Measurements from ENCODE around the gene CD55.
A peak's percentile ranks its signal among the peaks of the same experiment; 100 is the strongest.

CD55 gene

DNA sequence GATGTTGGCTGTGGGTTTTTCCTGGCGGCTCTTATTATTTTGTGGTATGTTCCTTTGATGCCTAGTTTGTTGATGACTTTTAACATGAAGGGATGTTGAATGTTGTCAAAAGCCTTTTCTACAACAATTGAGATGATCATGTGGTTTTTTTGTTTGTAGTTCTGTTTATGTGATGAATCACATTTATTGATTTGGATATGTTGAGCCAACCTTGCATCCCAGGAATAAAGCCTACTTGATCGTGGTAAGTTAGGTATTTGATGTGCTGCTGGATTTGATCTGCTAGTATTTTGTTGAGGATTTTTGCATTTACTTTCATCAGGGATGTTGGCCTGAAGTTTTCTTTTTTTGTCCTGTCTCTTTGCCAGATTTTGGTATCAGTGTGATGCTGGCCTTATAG, 28.5 kb downstream of the CD55 start:
- no peak for DNase-seq (ENCODE audit: extremely low spot score, insufficient read length, low read depth)

DNA sequence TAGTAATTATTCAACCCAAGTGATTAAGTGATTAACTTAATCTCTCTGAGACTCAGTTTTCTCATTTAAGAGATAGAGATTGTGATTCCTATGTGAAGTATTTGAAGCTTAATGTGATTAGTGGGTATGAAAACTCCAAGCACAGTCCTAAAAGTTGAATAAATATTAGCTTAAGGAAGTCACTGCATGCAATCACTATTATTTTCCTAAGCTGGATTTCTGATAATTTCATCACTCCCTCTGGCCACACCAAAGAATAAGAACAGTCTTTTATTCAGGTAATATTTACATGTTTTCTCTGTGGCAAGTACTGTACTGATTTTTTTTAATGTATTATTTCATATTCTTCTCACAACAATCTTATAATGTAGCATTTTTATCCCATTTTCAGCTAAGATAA, 31.1 kb downstream of the CD55 start:
- DNase-seq (ENCODE audit: extremely low spot score, insufficient read length, low read depth): no peak
- no peak for FAIRE-seq

More for the DNA sequence above, 28.5 kb downstream of the CD55 start:
- no peak for FAIRE-seq

DNA sequence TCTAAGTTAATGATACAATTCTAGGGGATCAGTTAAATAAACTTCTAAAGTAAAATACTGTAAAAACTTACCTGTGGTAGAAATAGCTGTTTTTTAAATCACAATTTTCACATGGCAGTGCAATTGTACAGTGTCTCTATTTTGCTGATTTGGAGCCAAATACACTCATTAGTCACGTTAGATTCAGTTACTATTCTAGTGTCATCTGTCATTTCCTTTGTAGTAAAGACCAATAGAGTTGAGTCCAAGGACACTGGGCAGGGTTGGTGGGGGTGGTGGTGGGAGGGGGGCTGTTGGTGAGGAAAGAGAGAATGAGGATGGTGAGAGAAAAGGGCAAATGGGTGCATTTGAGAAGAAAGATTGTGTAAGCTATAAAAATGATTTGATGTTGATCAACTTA, 33.6 kb downstream of the CD55 start:
- DNase-seq (ENCODE audit: extremely low spot score, insufficient read length, low read depth): no peak
- no peak for FAIRE-seq

DNA sequence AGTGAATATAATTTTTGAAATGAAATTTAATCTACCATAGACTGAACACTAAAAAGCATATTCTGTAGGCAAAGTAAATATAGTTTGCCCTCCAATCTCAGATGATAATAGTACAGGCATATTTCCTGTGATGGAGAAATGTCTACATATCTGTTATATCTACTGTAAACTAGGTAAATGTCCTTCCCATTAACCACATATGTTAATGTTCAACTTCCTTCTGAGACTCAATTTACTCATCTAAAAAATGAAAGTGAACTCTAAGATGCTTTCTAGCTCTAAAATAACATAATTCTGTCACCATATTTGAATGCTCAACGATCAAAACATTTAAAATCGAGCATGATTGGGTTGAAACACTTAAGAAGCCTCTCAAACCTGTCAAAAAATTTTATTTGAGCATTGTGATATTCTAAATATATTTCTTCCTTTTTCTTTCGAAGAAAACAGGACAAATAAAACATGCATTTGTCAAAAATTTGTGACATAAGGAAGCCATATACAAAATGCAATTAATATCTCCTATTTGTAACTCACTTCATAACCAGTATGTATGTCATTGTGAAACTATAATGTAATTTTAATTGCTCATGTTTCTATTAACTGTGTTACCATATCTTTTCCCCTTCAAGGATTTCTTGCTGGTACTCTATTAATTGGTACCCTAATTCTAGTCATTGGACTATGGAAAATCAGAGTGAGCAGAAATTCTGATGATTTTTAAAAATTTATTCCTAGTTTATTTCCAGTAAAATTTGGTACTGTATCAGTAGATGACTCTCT, 34.2 kb downstream of the CD55 start:
- FAIRE-seq (peak; percentile 49), DNase-seq (ENCODE audit: extremely low spot score, insufficient read length, low read depth) (no peak)

DNA sequence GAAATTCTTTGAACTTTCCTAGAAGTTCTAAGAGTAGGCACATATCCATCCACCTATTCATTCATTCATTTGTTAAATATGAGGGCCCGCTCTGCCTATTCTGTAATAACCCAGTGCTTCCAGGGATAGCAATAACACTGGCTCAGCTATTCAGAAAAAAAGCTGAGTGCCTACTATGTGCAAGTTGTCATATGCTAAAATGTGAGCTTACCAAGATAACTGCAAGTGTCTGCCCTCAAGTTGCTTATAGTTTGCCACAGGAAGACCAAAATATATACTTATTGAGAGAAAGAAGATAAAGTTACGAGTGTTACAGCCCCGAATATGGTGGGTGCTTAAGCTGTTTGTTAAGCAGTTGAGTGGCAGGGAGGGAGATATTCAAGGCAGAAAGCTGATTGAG, 39.6 kb downstream of the CD55 start:
- FAIRE-seq (no peak), DNase-seq (ENCODE audit: extremely low spot score, insufficient read length, low read depth) (no peak)

DNA sequence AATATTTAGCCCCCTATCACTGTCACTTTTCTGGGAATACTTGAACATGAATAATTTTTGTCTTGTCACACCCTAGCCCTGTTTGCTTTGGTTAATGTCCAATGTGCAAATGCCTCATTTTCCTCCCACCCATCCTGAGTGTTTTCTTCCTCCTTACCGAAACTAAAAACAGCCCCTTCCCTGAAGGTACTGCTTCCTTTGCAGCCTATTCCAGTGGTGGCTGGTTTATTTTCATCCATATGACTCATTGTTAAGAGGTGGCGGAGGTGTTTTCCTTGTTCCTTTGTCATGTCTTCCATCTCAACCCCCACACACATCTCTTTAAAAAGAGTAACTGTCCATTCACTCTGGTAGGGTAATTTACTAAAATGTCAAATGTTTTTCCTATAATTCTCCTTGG, 40.4 kb downstream of the CD55 start:
- FAIRE-seq (no peak), DNase-seq (ENCODE audit: extremely low spot score, insufficient read length, low read depth) (no peak)

DNA sequence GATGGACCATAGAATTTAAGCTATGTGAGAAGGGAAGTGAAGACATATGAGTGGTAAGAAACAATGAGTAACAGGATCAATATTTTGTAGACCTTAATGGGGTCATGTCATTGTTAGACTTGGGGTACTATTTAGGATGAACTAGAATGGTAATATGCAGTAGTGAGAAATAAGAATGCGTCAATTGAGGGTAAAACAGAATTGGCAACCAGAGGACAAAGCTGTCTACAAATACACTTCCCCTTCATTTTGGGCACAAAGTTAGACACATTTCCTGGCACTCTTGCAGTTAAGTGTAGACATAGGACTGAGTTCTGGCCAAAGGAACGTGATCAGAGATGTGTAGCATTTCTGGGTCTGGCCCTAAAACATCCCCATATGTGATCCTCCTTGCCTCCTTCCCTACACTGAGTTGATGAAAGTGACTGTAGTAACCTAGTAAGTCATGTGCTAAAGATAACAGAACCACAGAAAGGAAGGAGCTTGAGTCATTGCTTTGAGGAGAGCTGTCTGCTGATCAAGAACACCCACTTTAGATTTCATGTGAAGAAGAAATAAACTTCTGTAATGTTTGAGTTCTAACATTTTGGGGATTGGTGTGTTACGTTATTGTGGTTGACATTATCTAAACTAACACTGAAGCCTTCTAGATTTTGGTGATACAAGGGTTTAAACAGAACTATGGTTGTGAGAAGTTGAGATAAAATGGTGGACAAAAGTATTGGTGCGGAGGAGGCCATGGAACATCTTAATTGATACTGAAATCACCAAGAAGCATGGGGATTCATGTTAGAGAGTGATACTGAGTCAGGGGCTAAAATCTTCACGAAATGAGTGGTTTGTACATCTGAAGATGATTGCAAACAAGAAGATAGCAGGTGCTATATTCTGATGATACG, 41.7 kb downstream of the CD55 start:
- DNase-seq (ENCODE audit: extremely low spot score, insufficient read length, low read depth): no peak
- FAIRE-seq: no peak

DNA sequence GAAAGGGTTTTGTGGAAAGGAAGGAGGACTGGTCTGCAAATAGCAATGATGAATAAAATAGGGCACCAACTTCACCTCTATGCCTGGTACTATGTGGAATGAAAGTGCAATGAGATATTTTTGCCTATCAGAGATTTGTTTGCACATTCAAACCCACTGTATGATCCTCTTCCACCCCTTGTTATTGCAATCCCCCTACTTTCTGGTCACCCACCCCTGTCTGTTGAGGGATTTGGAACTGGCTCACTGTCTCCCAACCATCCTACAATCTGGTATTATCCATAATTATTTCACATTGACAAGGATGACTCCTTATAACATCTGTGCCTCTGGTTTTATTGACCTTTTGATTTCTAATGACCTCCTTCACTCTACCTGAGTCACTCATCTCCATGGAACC, 42.4 kb downstream of the CD55 start:
- FAIRE-seq (no peak), DNase-seq (ENCODE audit: extremely low spot score, insufficient read length, low read depth) (no peak)

DNA sequence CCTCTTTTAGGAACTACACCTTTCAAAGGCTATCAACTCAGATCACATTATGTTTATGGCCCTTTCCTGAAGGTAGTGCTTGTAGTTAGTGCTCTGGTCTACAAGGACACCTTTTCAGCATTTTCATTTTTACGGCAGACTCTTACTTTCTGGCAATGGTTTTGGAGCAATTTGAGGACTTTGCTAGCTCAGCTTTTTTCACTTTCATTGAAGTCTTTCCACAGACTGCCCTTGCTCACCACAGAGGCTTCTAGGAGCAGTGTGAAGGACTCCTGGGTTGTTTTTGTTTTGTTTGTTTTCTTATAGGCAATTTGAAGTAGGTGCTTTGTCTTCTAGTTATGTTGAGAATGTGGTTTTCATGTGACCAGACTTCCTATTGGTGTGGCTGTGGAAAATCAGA, 43.1 kb downstream of the CD55 start:
- FAIRE-seq (no peak), DNase-seq (ENCODE audit: extremely low spot score, insufficient read length, low read depth) (no peak)

DNA sequence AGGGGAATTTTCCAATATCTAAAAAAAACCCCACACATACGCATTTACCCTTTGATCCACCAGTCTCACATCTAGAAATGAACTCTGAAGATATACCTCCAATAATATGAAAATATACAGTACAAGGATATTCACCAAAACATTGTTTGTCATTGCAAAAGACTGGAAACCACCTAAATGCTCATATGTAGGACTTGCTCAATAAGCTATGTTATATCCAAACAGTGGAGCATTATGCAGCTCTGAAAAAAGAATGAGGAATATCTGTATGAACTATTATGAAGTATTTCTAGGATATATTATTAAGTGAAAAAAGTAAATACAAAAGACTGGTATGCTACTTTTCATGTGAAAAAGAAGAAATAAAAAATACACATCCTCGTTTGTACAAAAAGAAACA, 43.6 kb downstream of the CD55 start:
- DNase-seq (ENCODE audit: extremely low spot score, insufficient read length, low read depth): no peak
- FAIRE-seq: no peak

DNA sequence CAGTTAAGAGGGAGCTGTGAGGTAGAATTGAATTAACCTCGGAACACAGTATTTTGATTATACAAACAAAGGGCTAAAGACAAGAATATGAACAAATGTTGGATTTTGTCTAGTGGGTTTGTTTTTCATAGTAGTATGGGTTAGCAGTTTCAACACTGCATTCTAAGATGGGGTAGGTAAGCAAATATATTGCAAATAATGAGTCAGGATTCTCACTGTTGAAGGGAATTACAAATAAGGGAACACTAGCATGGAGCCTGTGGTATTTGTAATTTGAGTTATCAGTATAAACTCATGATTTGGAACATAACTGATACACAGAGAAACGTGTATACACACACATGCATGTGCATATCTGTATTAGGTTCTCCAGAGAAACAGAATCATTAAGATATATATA, 44.5 kb downstream of the CD55 start:
- no peak for FAIRE-seq

DNA sequence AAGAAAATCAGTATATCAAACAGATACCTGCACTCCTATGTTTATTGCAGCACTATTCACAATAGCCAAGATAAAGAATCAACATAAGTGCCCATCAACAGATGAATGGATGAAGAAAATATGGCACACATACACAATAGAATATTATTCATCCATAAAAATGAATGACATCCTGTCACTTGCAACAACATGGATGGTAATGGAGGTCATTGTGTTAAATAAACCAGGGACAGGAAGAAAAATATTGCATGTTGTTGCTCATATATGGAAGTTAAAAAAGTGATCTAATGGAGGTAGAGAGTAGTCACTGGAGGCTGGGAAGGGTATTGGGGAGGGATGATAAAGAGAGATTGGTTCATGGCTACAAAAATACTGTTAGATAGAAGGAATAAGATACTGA, 67.2 kb downstream of the CD55 start:
- FAIRE-seq: no peak

More for the DNA sequence above, 44.5 kb downstream of the CD55 start:
- no peak for DNase-seq (ENCODE audit: extremely low spot score, insufficient read length, low read depth)

DNA sequence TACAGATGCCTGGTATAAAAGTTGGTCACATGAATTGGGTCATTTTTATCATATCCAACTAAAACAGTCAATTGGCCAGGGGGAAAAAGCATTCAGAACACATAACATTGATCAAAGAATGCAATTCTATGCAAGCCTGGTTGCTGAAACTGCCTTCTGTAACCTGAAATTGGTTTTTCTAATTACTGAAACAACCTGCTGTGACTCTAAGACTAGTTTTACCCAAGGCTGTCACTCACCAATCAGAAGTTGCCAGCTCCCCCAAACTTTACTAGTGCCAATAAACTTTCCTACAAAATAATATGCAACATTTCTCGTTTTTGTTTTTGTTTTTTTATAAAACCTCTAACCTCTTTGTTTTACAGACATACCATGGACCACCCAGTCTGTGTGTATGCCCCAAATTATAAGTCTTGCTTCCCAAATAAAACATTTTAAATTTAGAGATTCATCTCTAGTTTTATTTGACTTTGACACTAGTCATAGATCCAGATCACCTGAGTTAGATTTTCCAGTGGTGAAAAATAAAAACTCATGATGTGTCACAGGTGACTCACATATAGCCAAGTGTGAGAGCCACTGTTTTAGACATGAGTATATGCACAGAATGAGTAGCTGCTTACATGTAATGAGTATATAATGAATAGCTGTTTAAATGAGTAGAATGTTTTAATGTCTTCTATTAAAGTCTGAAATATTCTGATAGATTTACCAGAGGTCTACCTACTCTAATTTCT, 68.4 kb downstream of the CD55 start:
- FAIRE-seq (no peak), DNase-seq (ENCODE audit: extremely low spot score, insufficient read length, low read depth) (no peak)

More for the DNA sequence above, 67.2 kb downstream of the CD55 start:
- DNase-seq (ENCODE audit: extremely low spot score, insufficient read length, low read depth): no peak

DNA sequence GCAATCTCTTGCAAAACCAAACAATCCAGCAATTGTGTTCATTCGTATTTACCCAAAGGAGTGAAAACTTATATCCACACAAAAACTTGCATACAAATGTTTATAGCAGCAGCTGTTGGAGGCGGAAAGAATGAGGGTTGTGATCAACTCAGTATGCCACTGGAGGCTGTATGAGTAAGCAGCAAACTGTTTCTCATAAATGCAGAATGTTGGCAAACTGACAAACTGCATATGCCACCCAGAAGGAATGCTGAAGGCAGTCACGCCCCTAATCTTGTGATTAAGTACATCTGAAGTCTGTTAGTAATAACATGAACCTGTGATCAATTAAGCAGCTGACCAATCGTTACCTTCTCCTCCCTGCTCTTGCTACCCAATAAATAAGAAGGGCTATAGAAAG, 72.1 kb downstream of the CD55 start:
- FAIRE-seq: no peak
- DNase-seq (ENCODE audit: extremely low spot score, insufficient read length, low read depth): no peak

DNA sequence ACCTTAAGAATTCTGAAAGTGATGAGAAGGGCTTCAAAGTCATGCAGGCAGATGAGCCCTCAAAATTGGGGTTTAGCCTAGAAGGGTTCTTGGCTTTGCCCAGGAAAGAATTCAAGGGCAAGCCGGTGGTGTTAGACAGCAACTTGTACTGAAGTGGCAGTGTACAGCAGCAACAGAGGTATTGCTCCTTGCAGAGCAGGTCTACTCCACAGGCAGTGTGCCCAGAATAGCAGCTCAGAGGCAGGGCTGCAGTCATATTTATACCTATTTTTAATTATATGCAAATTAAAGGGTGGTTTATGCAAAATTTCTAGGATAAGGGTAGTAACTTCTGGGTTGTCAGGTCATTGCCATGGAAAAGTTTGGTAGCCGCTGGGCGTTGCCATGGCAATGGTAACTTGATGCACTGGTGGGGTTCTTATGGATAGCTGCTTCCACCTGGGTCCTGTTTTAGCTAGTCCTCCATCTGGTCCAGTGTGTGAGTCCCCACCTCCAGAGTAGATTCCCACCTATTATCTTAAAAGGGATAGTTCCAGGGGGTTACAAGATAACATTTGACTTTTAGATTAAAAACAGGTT, 74.8 kb downstream of the CD55 start:
- DNase-seq (ENCODE audit: extremely low spot score, insufficient read length, low read depth) (no peak), FAIRE-seq (no peak)

DNA sequence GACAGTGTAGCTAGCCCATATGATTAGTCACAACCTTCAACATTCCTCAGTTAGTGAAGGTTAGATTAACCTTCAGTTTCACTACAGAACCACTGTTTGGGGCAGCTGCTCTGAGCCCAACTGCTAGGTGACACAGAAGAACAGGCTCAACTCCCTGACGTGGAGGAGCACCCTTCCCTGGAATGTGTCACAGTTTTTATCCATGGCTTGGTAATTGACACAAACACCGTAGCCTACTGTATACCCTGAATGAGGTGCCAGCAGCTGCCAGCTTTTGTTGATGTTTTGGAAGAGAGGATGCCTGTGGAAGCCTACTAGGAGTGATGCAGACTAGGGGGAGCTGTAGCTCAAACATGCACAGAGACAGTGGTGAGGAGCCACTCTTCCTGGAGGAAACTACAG, 76.0 kb downstream of the CD55 start:
- FAIRE-seq: no peak
- DNase-seq (ENCODE audit: extremely low spot score, insufficient read length, low read depth): no peak

DNA sequence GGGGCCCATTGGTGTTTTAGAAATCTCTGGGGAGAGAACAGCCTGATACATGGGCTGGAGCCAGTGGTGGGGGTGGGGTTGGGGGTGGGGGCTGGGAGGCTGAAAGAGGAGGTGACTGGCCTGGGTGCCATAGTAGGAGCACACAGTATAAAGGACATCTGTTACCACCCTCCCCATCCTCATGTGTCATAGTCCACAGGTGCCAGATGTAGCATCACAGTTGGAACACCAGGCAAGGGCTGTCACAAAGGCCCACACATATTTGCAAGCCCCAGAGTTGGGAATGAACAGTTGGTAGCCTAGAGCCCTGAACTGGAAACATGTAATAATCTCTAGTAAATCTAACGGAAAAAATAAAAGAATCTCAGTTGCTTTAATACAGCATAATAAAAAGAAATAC, 77.5 kb downstream of the CD55 start:
- no peak for FAIRE-seq
- no peak for DNase-seq (ENCODE audit: extremely low spot score, insufficient read length, low read depth)

DNA sequence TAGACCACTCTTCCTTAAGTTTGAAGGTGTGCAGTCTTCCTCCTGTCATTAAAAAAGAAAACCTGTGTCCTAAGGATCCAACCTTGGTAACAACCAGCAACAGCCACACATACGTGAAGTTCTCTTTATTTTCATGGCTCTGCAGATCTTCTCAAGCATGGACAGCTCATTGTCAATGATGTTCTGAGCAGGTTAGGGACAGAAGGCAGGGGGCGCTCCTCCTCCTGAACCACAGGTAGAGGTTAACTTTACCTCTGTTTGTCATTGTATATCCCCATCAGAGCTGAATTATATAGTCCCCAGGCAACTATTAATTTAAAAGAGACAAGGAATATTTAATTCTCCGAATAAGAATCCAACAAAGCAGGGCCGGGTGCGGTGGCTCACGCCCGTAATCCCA, 80.1 kb downstream of the CD55 start:
- DNase-seq (ENCODE audit: extremely low spot score, insufficient read length, low read depth): no peak
- FAIRE-seq: no peak

DNA sequence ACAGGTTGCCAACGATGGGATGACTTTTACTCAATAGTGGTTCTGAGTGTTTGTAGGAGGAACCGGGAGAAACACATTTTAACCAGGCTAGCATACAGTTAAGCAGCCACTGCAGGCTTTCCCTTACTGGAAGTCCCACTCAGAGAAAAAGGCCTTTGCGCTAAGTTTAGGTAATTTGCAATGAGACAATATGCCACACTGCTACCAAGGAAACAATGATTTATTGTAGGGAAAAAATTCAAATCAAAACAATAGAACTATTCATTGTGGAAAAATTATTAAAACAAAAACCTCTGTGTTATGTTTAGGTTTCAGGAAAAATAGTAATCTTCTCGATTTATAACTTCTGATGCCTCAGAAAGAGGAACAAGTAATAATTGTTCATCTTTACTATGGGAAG, 81.3 kb downstream of the CD55 start:
- no peak for FAIRE-seq

DNA sequence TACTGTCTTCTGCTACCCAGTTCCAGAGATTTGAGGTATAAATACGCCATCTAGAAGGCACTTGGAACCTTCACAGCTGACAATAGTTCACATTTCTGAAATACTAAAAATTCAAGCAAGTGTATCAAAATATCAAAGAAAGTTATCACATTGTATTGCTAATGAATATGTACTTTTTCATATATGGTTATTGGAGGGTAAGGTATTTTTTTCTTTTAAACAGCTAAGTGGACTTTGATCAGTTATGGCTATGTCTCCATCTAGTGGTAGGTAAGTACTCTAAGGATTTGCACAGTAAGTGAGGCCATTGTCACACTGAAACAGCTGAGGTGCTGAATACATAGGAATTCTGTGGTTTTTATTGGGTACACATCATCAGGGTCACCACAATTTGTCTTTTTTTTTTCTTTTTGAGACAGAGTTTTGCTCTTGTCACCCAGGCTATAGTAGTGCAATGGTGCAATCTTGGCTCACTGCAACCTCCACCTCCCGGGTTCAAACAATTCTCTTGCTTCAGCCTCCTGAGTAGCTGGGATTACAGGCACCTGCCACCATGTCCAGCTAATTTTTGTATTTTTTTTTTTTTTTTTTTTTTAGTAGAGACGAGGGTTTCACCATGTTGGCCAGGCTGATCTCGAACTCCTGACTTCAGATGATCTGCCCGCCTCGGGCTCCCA, 83.5 kb downstream of the CD55 start:
- FAIRE-seq (peak; percentile 85), DNase-seq (ENCODE audit: extremely low spot score, insufficient read length, low read depth) (no peak)

More for the DNA sequence above, 81.3 kb downstream of the CD55 start:
- DNase-seq (ENCODE audit: extremely low spot score, insufficient read length, low read depth): no peak
